Measurements from ENCODE around the gene MRPL14.

MRPL14 gene

DNA sequence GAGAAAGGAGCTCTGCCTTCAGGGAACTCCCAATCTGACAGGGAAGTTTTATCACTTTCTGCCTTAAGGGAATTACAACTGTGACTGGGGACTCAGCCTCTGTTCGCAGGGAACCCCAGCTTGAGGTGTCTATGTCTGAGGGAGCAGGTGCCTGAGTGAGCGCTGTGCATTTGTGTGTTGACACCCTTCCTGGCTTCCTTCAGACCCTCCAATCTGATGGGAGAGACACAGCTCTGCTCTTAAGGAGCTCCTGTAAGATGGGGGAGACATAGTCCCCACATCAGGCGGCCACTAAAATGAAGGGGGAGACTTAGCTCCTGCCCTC lies 62.3 kb downstream of the MRPL14 start:
- DNase-seq (ENCODE audit: low read depth), result no peak

- DNase-seq (ENCODE audit: low read depth), result no peak
Measured at GRCh38 chr6:44064089-44064947, 62.9 kb downstream of the MRPL14 start.

DNA sequence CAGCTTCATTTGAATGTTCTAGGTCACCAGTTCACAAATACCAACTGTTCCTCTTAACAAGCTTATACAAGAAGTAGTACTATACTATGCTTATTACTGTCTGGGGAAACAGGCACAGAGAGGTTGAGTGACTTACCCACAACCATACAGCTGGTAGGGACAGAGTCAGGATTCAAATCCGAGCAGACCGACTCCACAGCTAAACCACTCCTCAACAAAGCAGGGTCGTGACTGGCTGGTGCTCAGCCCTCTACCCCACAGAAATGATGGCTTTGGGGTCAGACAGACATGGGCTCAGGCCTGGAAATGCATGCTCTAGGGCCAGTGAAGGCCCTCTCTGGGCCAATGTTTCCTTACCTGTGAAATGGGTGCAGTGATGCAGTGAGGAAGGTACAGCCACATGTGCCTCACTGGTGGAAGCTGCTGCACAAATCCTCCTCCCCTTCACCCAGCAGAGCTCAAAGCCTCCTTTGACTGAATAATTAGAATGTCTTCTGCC lies 63.6 kb downstream of the MRPL14 start:
- no peak for DNase-seq (ENCODE audit: low read depth)
